Fibroblast of villous mesenchyme (primary cell): ENCODE data around the gene REPS1. TPM values are rescaled to one million over a fixed set of nuclear protein-coding genes. Genes with fewer than 3 reads are reported as not detected.

Experiments
- DNase-seq: peaks from one replicate; pipeline ENCODE4 v3.0.0-alpha.2; 2010; ENCODE audit warnings: low read depth
- H3K4me3 ChIP-seq: 2 replicates; pipeline ENCODE4 v1.5.1; 2011; ENCODE audit warnings: low read depth, mild to moderate bottlenecking, low read length
- CTCF ChIP-seq: IDR thresholded peaks from 2 replicates; pipeline ENCODE4 v1.5.1; 2012; ENCODE audit warnings: low read depth, mild to moderate bottlenecking, low read length; ENCODE audit not compliant: insufficient read depth
- total RNA-seq: library from RNA; depleted of rRNA; stranded (reverse); fragments of >200 nt; gene quantifications from 2 replicates; pipeline ENCODE4 v1.2.3, GENCODE V29; 2012

REPS1 gene
- total RNA-seq, 1 donor, result 43.2 TPM

GRCh38 chr6:138979365-138979764 is 8.7 kb downstream of the REPS1 start:
- TF ChIP-seq CTCF, result no peak
- no peak for DNase-seq

DNA sequence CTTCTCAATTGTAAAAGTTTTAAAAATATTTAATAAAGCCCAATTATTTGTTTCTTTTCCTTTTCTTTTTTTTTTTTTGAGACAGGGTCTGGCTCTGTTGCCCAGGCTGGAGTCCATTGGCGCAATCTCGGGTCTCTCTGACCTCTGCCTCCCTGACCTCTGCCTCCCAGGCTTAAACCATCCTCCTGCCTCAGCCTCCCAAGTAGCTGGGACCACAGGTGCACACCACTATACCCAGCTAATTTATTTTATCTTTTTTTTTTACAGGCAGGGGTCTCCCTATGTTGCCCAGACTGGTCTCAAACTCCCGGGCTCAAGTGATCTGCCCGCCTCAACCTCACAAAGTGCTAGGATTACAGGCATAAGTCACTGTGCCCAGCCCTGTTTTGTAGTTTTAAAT is 9.8 kb downstream of the REPS1 start:
- no peak overlapping the region for H3K4me3 ChIP-seq
- TF ChIP-seq CTCF, result no peak
- no peak for DNase-seq

More at GRCh38 chr6:138979365-138979764, 8.7 kb downstream of the REPS1 start:
- no peak overlapping the region for H3K4me3 ChIP-seq

- no peak overlapping the region for H3K4me3 ChIP-seq
- DNase-seq, result no peak
- TF ChIP-seq CTCF, result no peak
Observed at GRCh38 chr6:138977646-138978167, 10.3 kb downstream of the REPS1 start.

DNA sequence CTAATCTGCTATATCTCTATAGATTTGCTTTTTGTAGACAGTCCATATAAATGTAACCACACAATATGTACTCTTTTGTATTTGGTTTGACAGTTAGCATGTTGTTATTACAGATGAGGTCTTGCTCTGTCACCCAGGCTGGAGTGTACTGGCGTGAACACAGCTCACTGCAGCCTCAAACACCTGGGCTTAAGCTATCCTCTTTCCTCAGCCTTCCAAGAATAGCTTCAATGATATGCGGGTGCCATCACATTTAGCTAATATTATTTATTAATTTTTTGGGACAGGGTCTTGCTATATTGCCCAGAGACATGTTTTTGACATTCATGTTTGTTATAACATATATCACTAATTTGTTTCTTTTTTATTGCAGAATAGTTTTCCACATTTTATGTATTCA is 10.8 kb downstream of the REPS1 start:
- DNase-seq, result no peak
- H3K4me3 ChIP-seq, result no peak overlapping the region
- no peak for TF ChIP-seq CTCF

DNA sequence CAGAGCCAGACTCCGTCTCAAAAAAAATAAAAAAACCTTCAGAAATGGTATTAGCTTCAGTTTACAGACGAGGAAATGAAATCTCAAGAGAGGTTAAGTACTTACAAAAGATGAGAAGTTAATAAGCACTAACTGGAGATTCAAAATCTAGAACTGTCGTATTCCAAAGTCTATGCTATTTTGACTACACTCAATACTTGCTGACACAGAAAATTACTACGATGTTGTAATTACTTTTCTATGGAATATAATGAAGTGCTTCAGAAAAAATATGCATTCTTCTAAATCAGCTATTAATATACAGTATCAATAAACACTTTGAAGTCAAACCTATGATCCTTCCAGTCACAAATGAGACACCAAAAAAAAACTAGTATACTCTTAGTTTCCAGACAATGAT is 12.2 kb downstream of the REPS1 start:
- no peak for TF ChIP-seq CTCF
- no peak overlapping the region for H3K4me3 ChIP-seq
- no peak for DNase-seq

DNA sequence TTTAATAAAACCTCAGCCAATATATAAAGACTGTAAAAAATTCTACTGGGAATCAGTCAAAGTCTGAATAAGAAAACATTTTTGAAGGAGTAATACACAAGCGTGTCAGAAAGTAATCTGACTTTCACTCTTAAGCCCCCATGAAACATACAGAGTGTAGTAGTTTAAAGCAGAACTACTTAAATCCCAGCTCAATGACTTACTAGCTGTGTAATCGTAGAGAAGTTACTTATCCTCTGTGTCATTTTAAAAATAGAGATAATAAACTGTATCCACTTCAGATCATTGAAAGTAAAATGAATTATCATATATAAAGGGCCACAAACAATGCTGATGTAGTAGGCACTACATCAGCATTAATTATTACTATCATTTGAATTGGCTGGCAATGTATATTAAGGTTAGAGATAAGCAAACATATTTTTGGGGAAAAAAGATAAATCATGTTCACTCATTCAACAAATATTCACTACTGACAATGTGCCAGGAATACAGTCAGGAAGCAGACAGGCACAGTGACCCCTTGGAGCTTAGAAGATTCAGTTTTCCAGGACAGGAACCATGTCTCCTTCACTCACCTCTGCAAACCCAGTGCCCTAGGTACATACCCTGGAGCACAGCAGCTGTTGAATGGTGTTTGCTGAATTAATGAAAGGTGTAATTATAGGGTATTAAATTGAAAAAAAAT is 14.4 kb downstream of the REPS1 start:
- DNase-seq, result peak; percentile 30
- TF ChIP-seq CTCF, result no peak
- no peak overlapping the region for H3K4me3 ChIP-seq

- no peak for TF ChIP-seq CTCF
- DNase-seq, result peak; percentile 59
- H3K4me3 ChIP-seq, result no peak overlapping the region
Observed at GRCh38 chr6:138972226-138972665, 15.8 kb downstream of the REPS1 start.
